Testis (tissue), 3 donors: ENCODE measurements around the gene PEF1. TPM values are rescaled to one million over a fixed set of nuclear protein-coding genes. Genes with fewer than 3 reads are reported as not detected.

ENCODE experiments used
- DNase-seq: peaks from one replicate; pipeline ENCODE4 v3.0.0-alpha.2; 2019
- H3K27ac ChIP-seq, 2 donors: fragments of 200-600 bp; sonication (generic); one replicate each; pipeline ENCODE4 v1.5.1; 2019
- H3K27me3 ChIP-seq: fragments of 200-600 bp; sonication (generic); one replicate; pipeline ENCODE4 v1.5.1; 2019
- H3K36me3 ChIP-seq: fragments of 200-600 bp; sonication (generic); one replicate; pipeline ENCODE4 v1.5.1; 2017; ENCODE audit warnings: low read depth; ENCODE audit errors: missing control alignments
- H3K4me1 ChIP-seq: fragments of 200-600 bp; sonication (generic); one replicate; pipeline ENCODE4 v1.5.1; 2019
- H3K4me3 ChIP-seq, 2 donors: fragments of 200-600 bp; sonication (generic); one replicate each; pipeline ENCODE4 v1.5.1; 2017 to 2019
- H3K9me3 ChIP-seq: fragments of 200-600 bp; sonication (generic); one replicate; pipeline ENCODE4 v1.5.1; 2017
- CTCF ChIP-seq, 3 experiments: fragments of 450-650 bp in 2 of 3; fragments of 200-600 bp in 1 of 3; sonication (generic) in 1 of 3; IDR thresholded peaks; one replicate each; pipeline ENCODE4 v1.5.1; 2016 to 2019; ENCODE audit warnings: antibody characterized with exemption in 3 of 3, mild to moderate bottlenecking in 2 of 3, moderate library complexity in 1 of 3
- POLR2A ChIP-seq: fragments of 450-650 bp; IDR thresholded peaks from one replicate; pipeline ENCODE4 v1.6.1; 2017; ENCODE audit warnings: antibody characterized with exemption, mild to moderate bottlenecking, moderate library complexity
- WGBS, 2 donors: methylation state at CpG; one replicate each; pipeline ENCODE4 v1.1.5; 2018; 5-methylcytosine and 5-hydroxymethylcytosine counted together
- intact Hi-C: fragments of 100-400 bp; cut with DNase I; formaldehyde crosslinking; loops from one replicate; pipeline ENCODE4 v1.15.1; 2023; ENCODE audit warnings: low total_unique reads
- polyA plus RNA-seq: library from polyadenylated mRNA; stranded (reverse); fragments of 350-450 nt; fragmentation: Illumina TruSeq; extraction: RNeasy Lipid Tissue Mini Kit (QIAGEN cat#74804); gene quantifications from one replicate; pipeline ENCODE4 v1.2.3, GENCODE V29; 2014; ENCODE audit warnings: low read depth, low replicate concordance; ENCODE audit not compliant: insufficient read depth
- total RNA-seq, 2 donors: library from RNA; depleted of rRNA; stranded (reverse); fragments of >200 nt; gene quantifications; one replicate each; pipeline ENCODE4 v1.2.3, GENCODE V29; 2016

The PEF1 gene
- total and polyA plus RNA-seq, 3 donors from 2014 or later, result 73.5 to 124 (median 81.4) TPM

GRCh38 chr1:31667065-31667785 is 22.5 kb upstream of the PEF1 start:
- Histone ChIP-seq H3K4me3 (no peak overlapping the region), H3K27me3 (no peaks in the 10 kb centered on the region), H3K36me3 (no peaks in the 10 kb centered on the region), H3K27ac (peak overlapping the region in 1 of 2 donors; percentile 79), H3K9me3 (no peaks in the 10 kb centered on the region), H3K4me1 (peaks cover 62% of the 10 kb centered on the region)
- WGBS, 2 donors, result 64 to 78% methylated on average over 10 to 16 of the region's 19 CpGs
- no peak for DNase-seq
- TF ChIP-seq CTCF (IDR thresholded peaks at IDR 0.05) (no peak), POLR2A (no peak)
- intact Hi-C loops, result loop anchor here (10.0 kb wide), 1 partner anchor 118 kb away; no protein-coding TSS in a partner anchor

- no peaks in the 10 kb centered on the region for H3K27me3 ChIP-seq
- H3K4me1 ChIP-seq, result peaks cover 61% of the 10 kb centered on the region
- H3K9me3 ChIP-seq, result no peaks in the 10 kb centered on the region
- WGBS, 2 donors, result 46 to 53% methylated on average over 10 of the region's 10 CpGs
- no peak overlapping the region for H3K4me3 ChIP-seq
- intact Hi-C loops, result loop anchor here (10.0 kb wide), 1 partner anchor 118 kb away; no protein-coding TSS in a partner anchor
- TF ChIP-seq POLR2A (no peak), CTCF (IDR thresholded peaks at IDR 0.05) (no peak)
- H3K36me3 ChIP-seq, result no peaks in the 10 kb centered on the region
- H3K27ac ChIP-seq, result peak overlapping the region; percentile 40 to 79
- no peak for DNase-seq
These were observed 21.7 kb upstream of the PEF1 start for GRCh38 chr1:31666263-31666963.

GRCh38 chr1:31665234-31665878 is 20.7 kb upstream of the PEF1 start:
- intact Hi-C loops, result loop anchor here (10.0 kb wide), 1 partner anchor 119 kb away; no protein-coding TSS in a partner anchor
- H3K9me3 ChIP-seq, result no peaks in the 10 kb centered on the region
- WGBS, 2 donors, result 44 to 49% methylated on average over 6 of the region's 7 CpGs
- H3K27me3 ChIP-seq, result no peaks in the 10 kb centered on the region
- TF ChIP-seq CTCF (IDR thresholded peaks at IDR 0.05), result no peak
- no peak for TF ChIP-seq POLR2A
- H3K4me3 ChIP-seq, result no peak overlapping the region
- peak overlapping the region; percentile 40 to 79 for H3K27ac ChIP-seq
- H3K36me3 ChIP-seq, result no peaks in the 10 kb centered on the region
- peaks cover 52% of the 10 kb centered on the region for H3K4me1 ChIP-seq
- DNase-seq, result peak; percentile 64

- Histone ChIP-seq H3K9me3 (no peaks in the 10 kb centered on the region), H3K27me3 (no peaks in the 10 kb centered on the region), H3K4me3 (no peak overlapping the region), H3K36me3 (no peaks in the 10 kb centered on the region), H3K27ac (no peak overlapping the region), H3K4me1 (peaks cover 44% of the 10 kb centered on the region)
- no peak for TF ChIP-seq POLR2A
- no peak for TF ChIP-seq CTCF (IDR thresholded peaks at IDR 0.05)
- 85 to 90% methylated on average over 8 to 9 of the region's 9 CpGs for WGBS, 2 donors
- DNase-seq, result no peak
- intact Hi-C loops, result loop anchor here (10.0 kb wide), 1 partner anchor 120 kb away; no protein-coding TSS in a partner anchor
These were observed 19.9 kb upstream of the PEF1 start for GRCh38 chr1:31664528-31664927.
